ENCODE data around the gene COL28A1. TPM values are rescaled to one million over a fixed set of nuclear protein-coding genes. Genes with fewer than 3 reads are reported as not detected.

Gene COL28A1
- total RNA-seq, 1 experiment from 2014 or later, result 0.81 TPM

- TF ChIP-seq ZNF121 (CRISPR knock-in tag; IDR thresholded peaks at IDR 0.05), result no peak
- TF ChIP-seq JUN (CRISPR knock-in tag; IDR thresholded peaks at IDR 0.05), result no peak
- no peak for TF ChIP-seq FOXK1 (CRISPR knock-in tag; IDR thresholded peaks at IDR 0.05)
- no peak for TF ChIP-seq CTCF (IDR thresholded peaks at IDR 0.05)
- no peak for TF ChIP-seq CBFB (CRISPR knock-in tag; IDR thresholded peaks at IDR 0.05; ENCODE audit: low read depth)
- no peak for TF ChIP-seq E2F5 (CRISPR knock-in tag; IDR thresholded peaks at IDR 0.05)
- no peak for ATAC-seq
- no peak for DNase-seq (ENCODE audit: low spot score)
- Mint-ChIP-seq H3K4me1 (peaks cover 11% of the 10 kb centered on the region), H3K36me3 (no peaks in the 10 kb centered on the region), H3K27me3 (ENCODE audit: low read depth) (no peaks in the 10 kb centered on the region), H3K9me3 (peaks cover 12% of the 10 kb centered on the region), H3K4me3 (no peak overlapping the region), H3K27ac (no peak overlapping the region)
- CTCF ChIA-PET, result no interaction called here
- POLR2A ChIA-PET, result no interaction called here
These were observed 199.8 kb downstream of the COL28A1 start for GRCh38 chr7:7335909-7336308.

GRCh38 chr7:7335215-7335614 is 200.5 kb downstream of the COL28A1 start:
- H3K27ac Mint-ChIP-seq, result no peak overlapping the region
- no peak overlapping the region for H3K4me3 Mint-ChIP-seq
- H3K27me3 Mint-ChIP-seq (ENCODE audit: low read depth), result no peaks in the 10 kb centered on the region
- TF ChIP-seq OVOL2 (CRISPR knock-in tag; IDR thresholded peaks at IDR 0.05; ENCODE audit: borderline replicate concordance) (no peak), ZNF671 (CRISPR knock-in tag; IDR thresholded peaks at IDR 0.05) (no peak), ESRRA (CRISPR knock-in tag; IDR thresholded peaks at IDR 0.05; ENCODE audit: borderline replicate concordance) (no peak), SOX15 (CRISPR knock-in tag; IDR thresholded peaks at IDR 0.05) (no peak), JAZF1 (CRISPR knock-in tag; IDR thresholded peaks at IDR 0.05) (no peak), ATF3 (CRISPR knock-in tag; conservative IDR thresholded peaks at IDR 0.05) (no peak), ZNF317 (CRISPR knock-in tag; IDR thresholded peaks at IDR 0.05; ENCODE audit: borderline replicate concordance, low read depth) (no peak), KAT7 (CRISPR knock-in tag; IDR thresholded peaks at IDR 0.05; ENCODE audit: borderline replicate concordance) (no peak), HMGXB4 (CRISPR knock-in tag; IDR thresholded peaks at IDR 0.05) (no peak), IRF2 (CRISPR knock-in tag; IDR thresholded peaks at IDR 0.05; ENCODE audit: borderline replicate concordance, low read depth) (no peak), MLX (CRISPR knock-in tag; IDR thresholded peaks at IDR 0.05) (no peak), PRDM15 (CRISPR knock-in tag; IDR thresholded peaks at IDR 0.05) (no peak), FOXK1 (CRISPR knock-in tag; IDR thresholded peaks at IDR 0.05) (no peak)
- POLR2A ChIA-PET, result no interaction called here
- ATAC-seq (no peak), DNase-seq (ENCODE audit: low spot score) (no peak)
- H3K4me1 Mint-ChIP-seq, result peaks cover 13% of the 10 kb centered on the region
- peaks cover 12% of the 10 kb centered on the region for H3K9me3 Mint-ChIP-seq
- no peaks in the 10 kb centered on the region for H3K36me3 Mint-ChIP-seq
- CTCF ChIA-PET, result no interaction called here
